ENCODE data around the gene CUEDC2.

Gene CUEDC2

GRCh38 chr10:102426803-102427287, 5.5 kb downstream of the CUEDC2 start:
- no peak for DNase-seq (ENCODE audit: low spot score)
- FAIRE-seq: no peak

DNA sequence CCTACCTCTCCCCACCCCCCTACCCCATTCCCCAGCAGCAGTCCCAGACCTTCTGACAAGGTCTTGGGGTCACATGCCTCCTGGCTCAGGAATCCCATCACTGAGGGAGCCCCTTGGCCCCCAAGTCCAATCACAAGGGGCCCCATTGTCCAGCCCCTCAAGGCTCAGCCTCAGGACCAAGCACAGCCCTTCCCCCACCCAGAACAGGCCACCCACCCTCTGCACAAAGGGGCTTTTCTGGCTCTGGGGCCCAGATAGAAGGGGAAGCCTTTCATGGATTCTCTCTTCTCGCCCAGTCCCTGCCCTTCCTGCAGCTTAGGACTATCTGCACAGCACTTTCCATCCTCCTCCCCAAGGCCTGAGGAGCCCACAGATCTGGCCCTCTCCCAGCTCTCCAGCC, 6.9 kb downstream of the CUEDC2 start:
- no peak for FAIRE-seq
- DNase-seq (ENCODE audit: low spot score): no peak

GRCh38 chr10:102424916-102425315, 7.5 kb downstream of the CUEDC2 start:
- FAIRE-seq: no peak

GRCh38 chr10:102424145-102424544, 8.2 kb downstream of the CUEDC2 start:
- FAIRE-seq (no peak), DNase-seq (ENCODE audit: low spot score) (no peak)

More at GRCh38 chr10:102424916-102425315, 7.5 kb downstream of the CUEDC2 start:
- DNase-seq (ENCODE audit: low spot score): no peak

GRCh38 chr10:102423372-102423968, 8.9 kb downstream of the CUEDC2 start:
- FAIRE-seq: no peak
- DNase-seq (ENCODE audit: low spot score): no peak

DNA sequence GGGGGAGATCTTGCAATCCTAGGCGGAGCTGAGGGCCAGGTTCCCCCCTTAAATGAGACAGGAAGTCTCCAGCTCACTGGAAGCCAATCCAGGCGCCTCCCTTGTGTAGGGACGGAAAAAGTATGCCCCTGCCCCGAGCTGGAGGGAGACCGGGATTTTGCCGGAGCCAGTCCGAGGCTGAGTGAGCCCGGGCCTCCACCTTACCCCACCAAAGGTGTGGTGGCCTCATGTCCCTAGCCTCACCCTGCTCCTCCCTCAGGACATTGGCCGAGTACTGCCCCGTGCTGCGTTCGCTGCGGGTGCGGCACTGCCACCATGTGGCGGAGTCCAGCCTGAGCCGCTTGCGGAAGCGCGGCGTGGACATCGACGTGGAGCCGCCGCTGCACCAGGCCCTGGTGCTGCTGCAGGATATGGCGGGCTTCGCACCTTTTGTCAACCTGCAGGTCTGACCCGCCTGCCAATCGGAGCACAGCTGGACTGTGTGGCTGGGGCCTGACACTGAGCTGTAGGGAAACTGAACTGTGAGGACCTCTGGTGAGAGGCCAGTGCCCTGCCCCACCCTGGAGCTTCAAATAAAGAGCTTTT, 9.7 kb downstream of the CUEDC2 start:
- FAIRE-seq: peak; percentile 56

DNA sequence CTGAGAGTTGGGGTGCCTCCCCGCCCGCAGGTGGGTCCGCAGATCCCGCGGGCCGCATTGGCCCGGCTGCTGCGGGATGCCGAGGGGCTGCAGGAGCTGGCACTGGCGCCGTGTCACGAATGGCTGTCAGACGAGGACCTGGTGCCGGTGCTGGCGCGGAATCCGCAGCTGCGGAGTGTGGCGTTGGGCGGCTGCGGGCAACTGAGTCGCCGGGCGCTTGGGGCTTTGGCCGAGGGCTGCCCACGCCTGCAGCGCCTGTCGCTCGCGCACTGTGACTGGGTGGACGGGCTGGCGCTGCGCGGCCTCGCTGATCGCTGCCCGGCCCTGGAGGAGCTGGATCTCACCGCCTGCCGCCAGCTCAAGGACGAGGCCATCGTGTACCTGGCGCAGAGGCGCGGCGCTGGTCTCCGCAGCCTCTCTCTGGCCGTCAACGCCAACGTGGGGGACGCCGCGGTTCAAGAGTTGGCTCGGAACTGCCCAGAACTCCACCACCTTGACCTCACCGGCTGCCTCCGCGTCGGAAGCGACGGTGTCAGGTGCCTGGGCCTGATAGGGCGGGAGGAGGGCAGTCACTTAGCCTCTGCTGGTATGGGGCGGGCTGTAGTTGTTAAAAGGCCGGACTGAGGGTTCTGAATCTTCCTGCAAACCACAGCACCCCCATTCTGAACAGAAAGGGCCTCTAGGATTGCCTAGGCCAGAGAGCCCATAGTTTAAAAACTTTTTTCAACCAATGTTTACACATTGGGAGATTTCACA, 10.4 kb downstream of the CUEDC2 start:
- DNase-seq (ENCODE audit: low spot score) (no peak), FAIRE-seq (no peak)

More for the DNA sequence above, 9.7 kb downstream of the CUEDC2 start:
- DNase-seq (ENCODE audit: low spot score): peak; percentile 75

DNA sequence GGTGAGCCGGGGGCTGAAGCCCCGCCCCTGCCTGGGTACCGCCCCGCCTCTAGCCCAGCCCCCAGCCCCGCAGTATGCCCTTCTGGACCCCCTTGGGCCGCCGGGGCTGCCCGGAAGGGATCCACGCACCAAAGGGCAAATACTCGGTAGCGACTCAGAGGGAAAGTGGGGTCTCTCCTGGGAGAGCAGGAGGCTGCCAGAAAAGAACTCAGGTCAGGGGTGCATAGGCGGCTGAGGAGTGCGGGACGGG, 10.9 kb downstream of the CUEDC2 start:
- DNase-seq (ENCODE audit: low spot score) (no peak), FAIRE-seq (no peak)

DNA sequence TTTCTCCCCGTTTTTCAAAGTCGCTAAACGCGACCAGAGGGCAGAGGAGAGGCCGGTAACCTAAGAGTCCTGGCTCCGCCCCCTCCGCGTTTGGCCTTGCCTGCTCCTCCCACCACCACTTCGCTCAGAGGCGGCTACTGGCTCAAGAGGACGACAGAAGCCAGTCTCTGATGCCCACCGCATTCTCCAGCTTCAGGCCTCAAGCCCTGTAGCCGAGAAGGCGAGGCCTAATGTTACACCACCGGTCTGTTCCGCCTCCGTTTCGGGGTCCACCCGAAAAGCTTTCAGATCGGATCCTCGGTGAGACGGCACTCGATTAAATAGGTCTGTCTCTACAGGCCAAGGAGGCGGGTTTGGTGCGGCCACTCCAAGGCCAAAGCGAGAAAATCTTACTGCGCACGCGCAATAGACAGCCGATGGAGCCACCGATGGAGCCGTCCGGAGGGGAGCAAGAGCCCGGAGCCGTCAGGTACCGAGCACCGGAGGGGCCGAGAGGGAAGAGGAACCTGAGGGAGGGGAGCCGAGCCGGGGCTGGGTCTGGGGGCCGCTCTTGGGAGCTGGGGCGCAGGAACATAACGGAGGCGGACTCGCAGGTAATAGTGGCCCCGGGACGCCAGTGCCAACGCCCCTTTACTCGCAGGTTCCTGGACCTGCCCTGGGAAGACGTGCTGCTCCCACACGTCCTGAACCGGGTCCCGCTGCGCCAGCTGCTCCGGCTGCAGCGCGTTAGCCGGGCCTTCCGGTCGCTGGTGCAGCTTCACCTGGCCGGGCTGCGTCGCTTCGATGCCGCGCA, 11.5 kb downstream of the CUEDC2 start, which contains the start of gene FBXL15:
Gene FBXL15 (plus strand): TSS at position 123 of the 793 bp plus-strand sequence. CDS start 294 bp downstream, at position 417.
- FAIRE-seq: peak; percentile 92
- DNase-seq (ENCODE audit: low spot score): peak; percentile 96

DNA sequence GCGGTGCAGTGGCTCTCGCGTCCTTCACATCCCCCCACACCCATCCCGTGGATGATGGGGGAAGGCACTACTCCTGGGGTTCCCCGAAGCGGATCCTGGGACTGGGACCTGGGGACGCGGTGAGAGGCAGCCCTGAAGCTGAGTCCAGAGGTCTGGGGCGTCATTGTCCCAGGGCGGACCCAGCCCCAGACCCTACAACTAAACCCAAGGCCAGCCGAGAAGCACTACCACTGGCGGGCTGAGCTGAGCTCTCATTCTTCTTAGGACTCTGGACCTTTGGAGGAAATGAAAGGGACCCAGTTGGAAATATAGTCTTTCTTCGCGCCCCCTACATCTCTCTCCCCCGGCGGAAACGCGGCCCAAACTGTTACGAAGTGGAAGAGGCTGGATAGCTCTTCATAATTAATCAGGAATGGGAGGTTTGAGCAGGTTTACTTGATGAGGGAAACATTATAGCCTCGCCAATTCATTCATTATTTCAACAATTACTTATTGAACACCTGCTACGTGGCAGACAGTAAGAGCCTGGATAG, 12.1 kb downstream of the CUEDC2 start:
- DNase-seq (ENCODE audit: low spot score) (no peak), FAIRE-seq (no peak)

DNA sequence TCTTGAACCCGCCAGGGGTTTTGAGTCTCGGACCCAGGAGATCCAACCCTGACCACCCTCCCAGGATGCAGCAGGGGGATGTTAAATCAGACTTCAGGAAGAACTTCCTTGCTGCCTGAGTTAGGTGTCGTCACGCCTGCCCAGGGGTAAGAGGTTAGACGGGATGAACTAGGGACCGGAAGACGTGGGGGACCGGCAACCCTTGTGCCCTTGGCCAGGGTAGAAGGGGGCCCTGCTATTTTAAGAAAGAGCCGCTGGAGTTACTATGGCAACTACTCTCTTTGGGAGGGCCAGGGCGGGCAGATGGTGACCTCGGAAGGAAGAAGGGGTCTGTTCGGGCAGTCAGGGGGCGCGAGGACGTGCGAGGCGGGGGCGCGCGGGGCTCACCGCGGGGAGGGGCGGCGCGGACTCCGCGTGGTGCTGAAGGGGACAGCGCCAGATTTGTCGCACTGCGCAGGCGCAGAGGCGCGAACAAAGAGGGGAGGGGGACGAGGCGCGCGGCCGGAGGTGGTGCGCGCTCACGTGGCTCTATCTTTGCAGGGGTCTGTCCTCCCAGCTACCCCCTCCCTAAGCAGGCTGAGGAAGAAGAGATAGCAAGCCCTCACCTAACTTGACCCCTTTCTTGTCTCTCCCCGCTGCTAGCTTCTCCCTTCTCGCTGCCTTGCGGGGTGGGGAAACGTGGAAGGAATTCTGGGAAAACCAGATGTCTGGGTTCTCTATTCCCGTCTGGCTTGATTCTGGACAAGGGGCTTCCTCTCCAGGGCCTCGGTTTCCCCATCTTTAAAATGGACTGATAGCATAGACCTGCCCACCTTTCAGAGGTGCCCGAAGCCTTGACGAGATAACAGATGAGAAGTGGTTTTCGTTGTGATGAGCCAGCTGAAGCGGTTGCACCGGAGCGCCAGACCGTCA, 12.8 kb downstream of the CUEDC2 start:
- DNase-seq (ENCODE audit: low spot score): peak; percentile 82
- peak; percentile 87 for FAIRE-seq

DNA sequence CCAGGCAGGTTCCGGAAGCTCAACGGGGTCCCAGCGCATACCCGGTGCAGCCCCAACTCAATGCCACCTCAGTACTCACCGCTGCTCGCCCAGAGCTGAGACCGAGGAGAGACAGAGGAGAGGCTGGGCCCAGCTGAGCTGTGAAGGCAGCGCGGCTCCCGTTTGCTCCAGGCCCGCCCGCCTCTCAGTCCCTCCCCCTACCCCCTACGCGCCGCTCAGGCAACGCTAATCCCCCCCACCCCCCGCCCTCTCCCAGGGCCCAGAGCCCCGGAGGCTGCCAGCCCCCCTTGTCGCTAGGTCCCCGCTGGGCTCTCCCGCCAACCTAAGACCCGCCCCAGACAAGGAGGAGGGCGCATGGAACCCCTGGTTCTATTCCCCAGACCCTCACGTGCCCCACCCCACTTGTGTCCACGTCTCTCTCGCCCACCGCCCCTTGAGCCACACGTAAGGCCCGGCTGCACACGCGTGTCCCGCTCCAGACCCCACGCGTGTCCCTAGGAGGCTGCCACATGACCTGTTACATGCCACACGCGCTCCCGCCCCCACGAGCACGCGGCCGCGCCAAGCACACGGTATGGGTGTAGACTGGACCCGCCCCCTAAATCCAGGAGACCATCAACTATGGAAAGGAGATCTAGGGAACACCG, 13.6 kb downstream of the CUEDC2 start, which contains the start of gene PSD:
Gene PSD (minus strand): TSS at position 164 of the 647 bp plus-strand sequence. CDS start 1,747 bp downstream, outside the sequence.
- DNase-seq (ENCODE audit: low spot score) (no peak), FAIRE-seq (no peak)

DNA sequence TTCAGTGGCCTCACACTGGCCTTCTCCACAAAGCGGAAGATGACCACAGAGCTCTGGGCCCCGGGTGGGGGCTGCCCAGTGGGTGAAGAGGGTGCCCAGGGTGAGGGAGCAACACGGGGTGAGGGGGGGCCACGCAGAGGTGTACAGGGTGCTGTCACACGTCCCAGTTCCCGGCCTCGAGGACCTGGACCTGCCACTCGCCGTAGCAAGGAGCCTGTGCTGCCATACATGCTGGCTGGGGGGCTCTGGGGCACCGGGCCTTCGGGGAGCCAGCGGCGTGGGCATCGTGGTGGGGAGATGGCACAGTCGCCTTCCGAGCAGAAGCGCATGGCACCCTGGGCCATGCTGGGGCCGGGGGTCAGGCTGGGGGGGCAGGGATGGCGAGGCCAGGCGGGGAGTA, 15.7 kb downstream of the CUEDC2 start:
- DNase-seq (ENCODE audit: low spot score) (no peak), FAIRE-seq (no peak)

- no peak for FAIRE-seq
These were observed 16.1 kb downstream of the CUEDC2 start for GRCh38 chr10:102416283-102416682.

GRCh38 chr10:102414749-102415148, 17.6 kb downstream of the CUEDC2 start:
- DNase-seq (ENCODE audit: low spot score): no peak
- FAIRE-seq: no peak

More at GRCh38 chr10:102416283-102416682, 16.1 kb downstream of the CUEDC2 start:
- DNase-seq (ENCODE audit: low spot score): no peak

DNA sequence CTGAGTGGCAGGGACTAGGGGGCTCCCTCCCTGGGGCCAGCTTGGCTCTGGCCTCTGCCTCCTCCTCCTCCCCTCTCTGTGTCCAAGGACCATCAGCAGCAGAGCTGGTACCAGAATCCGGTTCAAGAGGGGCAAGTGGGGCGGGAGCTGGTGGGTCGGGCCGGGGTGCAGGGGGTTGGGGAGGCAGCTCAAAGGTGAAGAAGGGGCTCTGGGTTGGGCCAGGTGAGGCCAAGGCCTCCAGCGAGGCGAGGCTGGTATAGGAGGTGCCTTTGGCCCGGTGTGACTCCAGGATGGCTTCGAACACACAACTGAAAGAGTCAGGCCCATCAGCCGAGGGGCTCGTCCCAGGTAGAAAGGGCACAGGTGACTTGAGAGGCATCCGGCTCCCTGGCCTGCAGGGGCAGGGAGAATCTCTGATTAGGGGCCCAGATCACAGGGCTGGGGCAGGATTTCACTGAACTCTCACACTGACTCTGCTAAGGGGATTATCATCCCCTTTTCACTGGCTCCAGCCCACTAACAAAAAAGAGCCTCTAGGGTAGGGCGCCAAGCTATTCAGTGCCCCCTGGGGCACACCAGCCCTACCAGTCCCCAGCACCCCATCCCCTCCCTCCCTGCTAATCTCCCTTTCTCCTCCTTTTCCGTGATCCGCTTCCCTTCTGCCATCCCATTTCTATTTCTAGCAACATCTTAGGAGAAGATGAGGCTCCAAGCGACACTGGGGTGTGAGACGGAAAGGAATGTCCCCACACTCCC, 18.4 kb downstream of the CUEDC2 start:
- FAIRE-seq (no peak), DNase-seq (ENCODE audit: low spot score) (no peak)

DNA sequence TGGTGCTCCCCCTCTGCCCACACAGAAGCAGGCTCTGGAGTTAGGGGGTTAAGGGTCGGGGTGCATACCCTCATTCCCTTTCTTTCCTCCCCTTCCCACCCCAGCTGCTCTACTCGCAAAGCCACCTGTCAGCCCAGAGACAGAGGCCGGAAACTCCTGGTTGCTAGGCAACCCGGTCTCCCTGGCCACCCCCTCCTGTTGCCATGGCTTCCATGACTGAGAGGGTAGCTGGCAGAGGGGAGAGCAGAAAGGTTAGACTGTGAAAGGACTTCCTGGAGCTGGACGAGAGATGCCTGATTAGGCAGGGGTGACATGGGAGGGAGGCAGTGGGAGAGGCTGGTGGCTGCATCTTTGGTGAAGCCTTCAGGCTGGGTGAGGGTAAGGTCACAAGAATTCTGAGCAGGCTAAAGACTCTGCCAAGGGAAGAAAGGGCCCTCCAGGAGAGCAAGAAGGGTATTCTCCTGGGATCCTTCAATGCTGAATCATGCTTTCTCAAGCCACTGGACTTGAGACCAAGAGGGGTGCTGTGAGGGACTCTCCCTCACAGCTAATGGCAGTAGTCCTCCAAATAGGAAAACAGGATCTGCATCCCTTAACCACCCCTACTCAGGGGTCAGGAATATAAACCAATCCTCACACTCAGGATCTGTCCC, 19.2 kb downstream of the CUEDC2 start:
- FAIRE-seq: peak; percentile 42

DNA sequence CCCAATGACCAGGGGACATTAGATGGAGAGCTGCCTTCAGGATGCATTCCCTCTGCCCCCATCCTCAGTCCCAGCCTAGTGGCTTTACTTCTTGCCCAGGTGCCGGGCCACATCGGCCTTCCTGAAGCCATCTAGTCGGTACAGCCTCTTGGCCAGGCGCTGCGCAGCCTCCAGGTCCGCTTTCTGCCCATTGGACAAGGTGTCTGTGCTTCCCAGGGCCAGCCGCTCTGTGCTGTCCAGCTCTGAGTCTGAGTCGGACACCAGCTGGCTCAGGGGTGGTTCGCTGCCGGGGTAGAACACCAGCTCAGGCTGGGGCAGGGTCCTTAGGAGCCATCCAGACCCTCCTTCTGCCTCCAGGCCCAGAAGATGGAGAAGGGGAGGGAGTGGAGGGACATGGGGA, 20.1 kb downstream of the CUEDC2 start:
- FAIRE-seq (no peak), DNase-seq (ENCODE audit: low spot score) (no peak)

More for the DNA sequence above, 19.2 kb downstream of the CUEDC2 start:
- DNase-seq (ENCODE audit: low spot score): no peak
